Hepatocyte (in vitro differentiated cells): ENCODE measurements around the gene RBM28.

Experiments
- EZH2 ChIP-seq: fragments of 200-600 bp; sonication (generic); IDR thresholded peaks from 2 replicates; pipeline ENCODE4 v1.6.1; 2016; ENCODE audit warnings: antibody characterized with exemption, mild to moderate bottlenecking, borderline replicate concordance
- TF ChIP-seq, protein P1 (sequence below): fragments of 200-600 bp; sonication (generic); IDR thresholded peaks from 2 replicates; pipeline ENCODE4 v1.5.1; 2016; ENCODE audit warnings: antibody characterized with exemption, mild to moderate bottlenecking; ENCODE audit not compliant: poor library complexity

- TF ChIP-seq, protein P1, sequence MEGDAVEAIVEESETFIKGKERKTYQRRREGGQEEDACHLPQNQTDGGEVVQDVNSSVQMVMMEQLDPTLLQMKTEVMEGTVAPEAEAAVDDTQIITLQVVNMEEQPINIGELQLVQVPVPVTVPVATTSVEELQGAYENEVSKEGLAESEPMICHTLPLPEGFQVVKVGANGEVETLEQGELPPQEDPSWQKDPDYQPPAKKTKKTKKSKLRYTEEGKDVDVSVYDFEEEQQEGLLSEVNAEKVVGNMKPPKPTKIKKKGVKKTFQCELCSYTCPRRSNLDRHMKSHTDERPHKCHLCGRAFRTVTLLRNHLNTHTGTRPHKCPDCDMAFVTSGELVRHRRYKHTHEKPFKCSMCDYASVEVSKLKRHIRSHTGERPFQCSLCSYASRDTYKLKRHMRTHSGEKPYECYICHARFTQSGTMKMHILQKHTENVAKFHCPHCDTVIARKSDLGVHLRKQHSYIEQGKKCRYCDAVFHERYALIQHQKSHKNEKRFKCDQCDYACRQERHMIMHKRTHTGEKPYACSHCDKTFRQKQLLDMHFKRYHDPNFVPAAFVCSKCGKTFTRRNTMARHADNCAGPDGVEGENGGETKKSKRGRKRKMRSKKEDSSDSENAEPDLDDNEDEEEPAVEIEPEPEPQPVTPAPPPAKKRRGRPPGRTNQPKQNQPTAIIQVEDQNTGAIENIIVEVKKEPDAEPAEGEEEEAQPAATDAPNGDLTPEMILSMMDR, result no peak
- no peak for TF ChIP-seq EZH2
Observed at GRCh38 chr7:128374041-128374440, 30.3 kb upstream of the RBM28 start.
